GM12865 (cell line): ENCODE measurements around the gene KCNK18.
A peak's percentile ranks its signal among the peaks of the same experiment; 100 is the strongest.

Experiments
- DNase-seq: peaks from one replicate; pipeline ENCODE4 v3.0.0; 2010; ENCODE audit warnings: low read depth
- H3K4me3 ChIP-seq: 2 replicates; pipeline ENCODE4 v1.5.1; 2011; ENCODE audit warnings: mild to moderate bottlenecking, low read depth, low read length, control low read depth
- CTCF ChIP-seq: IDR thresholded peaks from 2 replicates; pipeline ENCODE4 v1.5.1; 2011; ENCODE audit warnings: low read length, control low read depth, low read depth, inconsistent platforms; ENCODE audit not compliant: insufficient read depth; ENCODE audit errors: missing control alignments

KCNK18 gene

DNA sequence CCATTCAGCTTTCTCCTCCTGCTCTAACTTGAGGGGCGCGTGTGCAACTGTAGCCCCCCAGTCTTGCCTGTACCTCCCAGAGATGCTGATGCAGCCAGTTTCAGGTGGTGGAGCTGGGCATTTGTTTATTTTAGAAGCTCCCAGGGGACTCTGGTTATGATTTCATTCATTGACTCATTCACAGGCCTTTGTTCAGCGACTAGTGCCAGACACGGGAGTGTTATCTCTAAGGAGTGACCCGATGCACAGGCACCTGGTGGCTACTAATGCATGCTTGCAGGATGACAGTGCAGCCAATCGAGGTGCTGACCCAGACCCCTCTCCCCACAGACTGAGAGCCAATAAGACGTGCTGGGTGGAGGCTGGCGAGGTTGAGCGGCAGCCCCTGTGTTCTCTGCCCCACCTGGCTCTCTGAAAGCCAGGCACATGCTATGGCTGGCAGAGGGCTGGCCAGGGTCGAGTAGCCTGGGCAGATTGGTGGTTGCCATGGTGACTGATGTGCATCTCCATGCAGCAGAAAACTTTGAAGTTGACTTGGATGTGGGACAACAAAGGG lies 23.9 kb downstream of the KCNK18 start:
- no peak for DNase-seq
- TF ChIP-seq CTCF, result no peak
- no peak overlapping the region for H3K4me3 ChIP-seq

- H3K4me3 ChIP-seq, result no peak overlapping the region
- no peak for TF ChIP-seq CTCF
- no peak for DNase-seq
Measured at GRCh38 chr10:117222552-117222951, 25.3 kb downstream of the KCNK18 start.

- H3K4me3 ChIP-seq, result no peak overlapping the region
- no peak for DNase-seq
- TF ChIP-seq CTCF, result no peak
Measured at GRCh38 chr10:117222976-117223692, 25.8 kb downstream of the KCNK18 start.

DNA sequence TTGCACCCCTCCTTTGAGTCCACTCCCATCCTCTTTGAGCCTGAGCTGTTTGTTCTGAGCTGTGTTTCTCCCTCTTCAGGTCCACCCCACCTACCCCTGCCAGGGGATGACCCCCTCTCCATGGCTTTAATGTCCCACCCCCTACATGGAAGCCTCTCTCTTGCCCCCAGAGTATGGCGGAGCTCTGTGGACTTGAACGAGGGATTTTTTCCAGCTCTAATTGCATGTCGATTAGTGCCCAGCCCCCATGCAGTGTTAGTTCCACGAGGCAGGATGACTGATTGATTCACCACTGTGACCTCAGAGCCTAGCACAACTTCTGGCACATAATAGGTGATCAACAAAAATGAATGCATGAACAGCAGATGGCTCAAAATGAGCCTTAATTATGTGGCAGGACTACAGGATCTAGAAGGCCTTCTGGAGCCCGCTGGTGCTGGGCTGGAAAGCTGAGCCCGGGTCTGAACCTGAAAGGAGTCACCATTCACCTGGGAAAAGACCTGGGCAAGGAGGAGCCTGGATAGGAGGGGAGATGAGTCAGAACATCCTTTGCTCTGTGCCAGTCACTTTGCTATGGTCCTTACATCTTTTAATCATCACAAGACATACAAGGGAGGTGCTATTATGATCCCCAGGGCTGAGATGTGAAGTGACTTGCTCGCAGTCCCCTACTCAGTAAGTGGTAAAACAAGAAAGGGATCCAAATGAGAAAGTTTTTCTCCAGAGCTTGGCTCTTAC lies 26.6 kb downstream of the KCNK18 start:
- H3K4me3 ChIP-seq, result no peak overlapping the region
- DNase-seq, result no peak
- no peak for TF ChIP-seq CTCF

DNA sequence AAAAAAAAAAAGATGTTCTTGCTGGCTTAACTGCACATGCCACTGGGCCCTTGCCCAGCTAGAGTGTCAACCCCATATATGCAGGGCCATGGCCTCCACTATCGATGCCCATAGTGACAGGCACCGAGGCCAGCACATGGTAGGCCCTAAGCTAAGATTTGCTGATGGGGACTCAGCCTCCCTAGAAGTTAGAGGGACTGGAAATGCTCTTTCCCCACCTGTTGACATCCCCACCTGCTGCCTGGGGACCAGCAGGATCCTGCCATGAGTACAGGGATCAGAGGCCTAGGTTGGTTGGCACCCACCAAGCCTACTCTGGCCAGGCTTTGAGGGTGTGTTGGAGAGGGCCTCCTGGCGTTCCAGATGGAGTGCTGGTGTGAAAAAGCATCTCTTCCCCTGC lies 27.6 kb downstream of the KCNK18 start:
- no peak overlapping the region for H3K4me3 ChIP-seq
- DNase-seq, result no peak
- TF ChIP-seq CTCF, result no peak

DNA sequence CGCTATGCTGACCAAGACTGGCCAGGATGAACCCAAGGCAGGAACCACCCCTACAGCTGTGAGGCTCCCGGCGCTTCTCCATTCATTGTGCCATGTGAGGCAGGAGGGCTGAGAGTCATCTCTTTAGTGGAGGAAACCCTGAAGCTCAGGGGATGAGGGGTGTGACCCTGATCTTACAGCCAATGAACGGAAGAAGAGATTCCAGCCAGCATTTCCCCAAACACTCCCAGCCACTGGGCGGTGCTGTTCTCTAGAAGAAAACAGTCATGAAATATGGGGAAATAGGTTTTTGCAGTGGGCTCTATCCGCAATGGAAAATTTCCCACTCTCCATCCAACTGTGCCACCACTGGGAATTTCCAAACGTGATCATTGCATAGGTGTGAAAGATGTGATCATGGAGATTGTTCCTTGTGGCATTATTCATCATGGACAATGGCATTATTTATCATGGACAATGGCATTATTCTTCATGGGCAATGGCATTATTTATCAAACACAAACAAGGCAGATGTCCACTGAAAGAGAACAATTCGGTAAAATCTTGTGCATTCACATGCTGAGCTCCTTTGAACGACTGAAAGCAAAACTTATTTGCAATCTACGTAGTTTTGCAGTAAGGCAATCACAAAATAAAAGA lies 29.6 kb downstream of the KCNK18 start:
- H3K4me3 ChIP-seq, result no peak overlapping the region
- peak; percentile 28 for DNase-seq
- peak; percentile 57 for TF ChIP-seq CTCF
